K562 (cell line): ENCODE results near the gene ARHGEF40. TPM values are rescaled to one million over a fixed set of nuclear protein-coding genes. Genes with fewer than 3 reads are reported as not detected.

Source experiments
- ATAC-seq: fragments of 200-7000 bp; cut with Tn5 transposase; 3 replicates; pipeline ENCODE4 v1.9.1; 2020; ENCODE audit warnings: moderate library complexity
- BruUV-seq: library from RNA; stranded (reverse); fragments of 400-500 nt; replicated peaks from 2 replicates; lab custom pipeline; 2021; lab: Mats Ljungman, UMichigan
- CTCF ChIA-PET: fragments of 300-600 bp; formaldehyde crosslinking; extraction: SDS; loops from one replicate; lab custom pipeline; 2021; ENCODE audit warnings: low intra/inter-chr PET ratio; lab: Yijun Ruan, JAX
- POLR2A ChIA-PET: fragments of 300-600, 350-650 bp; sonication (Branson Sonifier 250); formaldehyde crosslinking; extraction: SDS; loops from one replicate; lab custom pipeline; 2021; ENCODE audit warnings: antibody characterized with exemption, inconsistent platforms; lab: Yijun Ruan, JAX
- DNase-seq, 4 experiments: peaks; one replicate each; pipeline versions ENCODE4 v3.0.0 to v3.0.0-alpha.2; 2011 to 2018; ENCODE audit warnings: low spot score in 3 of 4, mixed read lengths in 3 of 4; ENCODE audit errors: extremely low read depth in 1 of 4
- FAIRE-seq: peaks from 2 replicates; lab custom pipeline; 2011; peaks lifted over from hg19 to GRCh38; lab: Jason Lieb, UNC
- H2AFZ ChIP-seq: 2 replicates; pipeline ENCODE4 v1.6.0; 2011; ENCODE audit warnings: low read depth, low read length, control low read depth, inconsistent platforms
- H3K27ac ChIP-seq: fragments of 200-600 bp; 3 replicates; pipeline ENCODE4 v1.8.0; 2011; ENCODE audit warnings: low read depth, mild to moderate bottlenecking, control low read depth, inconsistent platforms, low read length, moderate library complexity, mixed read lengths; ENCODE audit errors: extremely low read depth
- H3K27me3 ChIP-seq, 2 experiments: fragments of 300-600 bp in 1 of 2; 2 replicates in 1 of 2; 3 replicates in 1 of 2; pipeline versions ENCODE4 v1.6.0 to v1.8.0; 2011; ENCODE audit warnings: inconsistent platforms in 2 of 2, low read length in 2 of 2, mild to moderate bottlenecking in 1 of 2, mixed read lengths in 1 of 2, moderate library complexity in 1 of 2; ENCODE audit not compliant: control insufficient read depth in 2 of 2, insufficient read depth in 2 of 2
- H3K36me3 ChIP-seq: fragments of 300-600 bp; 3 replicates; pipeline ENCODE4 v1.8.0; 2011; ENCODE audit warnings: mild to moderate bottlenecking, low read length, inconsistent platforms; ENCODE audit not compliant: control insufficient read depth, insufficient read depth
- H3K4me1 ChIP-seq, 2 experiments: fragments of 200-600 bp in 1 of 2; replicated peaks in 1 of 2; 2 replicates in 1 of 2; 3 replicates in 1 of 2; pipeline versions ENCODE4 v1.5.1 to v1.8.0; 2011; ENCODE audit warnings: inconsistent platforms in 2 of 2, low read length in 2 of 2, mild to moderate bottlenecking in 1 of 2, mixed read lengths in 1 of 2, moderate library complexity in 1 of 2; ENCODE audit not compliant: control insufficient read depth in 2 of 2, insufficient read depth in 2 of 2
- H3K4me2 ChIP-seq: 2 replicates; pipeline ENCODE4 v1.6.1; 2011; ENCODE audit warnings: low read length, control low read depth, inconsistent platforms, mixed read lengths; ENCODE audit not compliant: insufficient read depth
- H3K4me3 ChIP-seq: fragments of 200-600 bp; sonication (generic), shearing (Covaris generic); 2 replicates; pipeline ENCODE4 v1.5.1; 2016; ENCODE audit warnings: control low read depth, inconsistent platforms
- H3K79me2 ChIP-seq: fragments of 200-600 bp; 3 replicates; pipeline ENCODE4 v1.8.0; 2011; ENCODE audit warnings: low read length, inconsistent platforms; ENCODE audit not compliant: control insufficient read depth, insufficient read depth
- H3K9ac ChIP-seq, 2 experiments: 2 replicates each; pipeline versions ENCODE4 v1.6.0 to v1.6.1; 2011; ENCODE audit warnings: low read depth in 2 of 2, low read length in 2 of 2, control low read depth in 1 of 2, inconsistent platforms in 1 of 2, mild to moderate bottlenecking in 1 of 2, mixed read lengths in 1 of 2; ENCODE audit not compliant: insufficient read depth in 1 of 2
- H3K9me1 ChIP-seq: one replicate; pipeline ENCODE4 v1.6.0; 2011; ENCODE audit warnings: inconsistent platforms, mild to moderate bottlenecking, low read length, moderate library complexity; ENCODE audit not compliant: control insufficient read depth, insufficient read depth
- H3K9me3 ChIP-seq: replicated peaks from 2 replicates; pipeline ENCODE4 v1.5.1; 2011; ENCODE audit warnings: low read depth, low read length, inconsistent platforms; ENCODE audit not compliant: control insufficient read depth, insufficient read depth
- H4K20me1 ChIP-seq: replicated peaks from 2 replicates; pipeline ENCODE4 v1.6.1; 2011; ENCODE audit warnings: low read length, inconsistent platforms, mixed read lengths; ENCODE audit not compliant: control insufficient read depth, insufficient read depth
- E2F8 ChIP-seq: fragments of 450-650 bp; IDR thresholded peaks from 2 replicates; pipeline ENCODE4 v1.7.1; 2018; ENCODE audit warnings: mild to moderate bottlenecking, low read depth; ENCODE audit not compliant: partially characterized antibody
- ZNF175 ChIP-seq: fragments of 200-800 bp; sonication (Bioruptor generic); IDR thresholded peaks from 2 replicates; pipeline ENCODE4 v1.6.1; 2016; ENCODE audit warnings: low read depth, mild to moderate bottlenecking, missing genetic modification characterization, missing compliant biosample characterization
- WGBS: fragments of 100-300 bp; shearing (Covaris generic); methylation state at CpG from one replicate; pipeline ENCODE4 v1.1.6; 2016; ENCODE audit warnings: low coverage, mixed read lengths; ENCODE audit not compliant: insufficient coverage; ENCODE audit errors: missing lambda C conversion rate; 5-methylcytosine and 5-hydroxymethylcytosine counted together
- in situ Hi-C: fragments of 300-500 bp; cut with MboI; formaldehyde crosslinking; loops from 4 replicates; pipeline ENCODE4 v1.15.0; 2018; ENCODE audit warnings: inconsistent platforms, mixed read lengths
- intact Hi-C: fragments of 100-400 bp; cut with micrococcal nuclease; formaldehyde crosslinking; loops from 2 replicates; pipeline ENCODE4 v1.14.2; 2022
- polyA plus RNA-seq, 8 experiments: library from polyadenylated mRNA; depleted of rRNA in 4 of 8; stranded (reverse) in 5 of 8; unstranded in 3 of 8; fragments of >200 nt; fragmentation: Nextera tagmentation in 2 of 8; fragmentation: Illumina TruSeq in 1 of 8; extraction: Ambion mirVana in 2 of 8; extraction: Trizol in 1 of 8; gene quantifications; 2 replicates each; pipeline versions ENCODE4 v1.2.1 to v1.2.3, GENCODE V29; 2011 to 2014; ENCODE audit warnings: inconsistent platforms in 1 of 8, missing spikeins in 1 of 8
- total RNA-seq, 7 experiments: library from RNA; depleted of rRNA in 6 of 7; stranded (reverse); fragments of >200 nt in 6 of 7; fragmentation: Illumina TruSeq in 2 of 7; extraction: Trizol in 2 of 7; gene quantifications; 2 replicates each; pipeline versions ENCODE4 v1.2.1 to v1.2.3, GENCODE V29; 2011 to 2021; ENCODE audit warnings: low replicate concordance in 1 of 7

The ARHGEF40 gene
- total and polyA plus RNA-seq, 9 of the 15 experiments (the other 6 are each of a cell fraction or from before 2014, with no cell fraction given): 0.42 to 6.3 (median 3.8) TPM

GRCh38 chr14:21069388-21070082 is 569 bp upstream of the ARHGEF40 start:
- TF ChIP-seq E2F8 (peak; percentile 51), ZNF175 (CRISPR knock-in tag) (no peak)
- FAIRE-seq (no peak), DNase-seq (no peak), ATAC-seq (no peak)
- Histone ChIP-seq H3K4me3 (peak overlapping the region; percentile 41), H4K20me1 (no peaks in the 10 kb centered on the region), H3K27ac (no peak overlapping the region), H3K79me2 (no peaks in the 10 kb centered on the region; the same call in 2 of the 3 replicates), H2AFZ (peak overlapping the region; percentile 40; the same call in 1 of the 2 replicates), H3K9me3 (no peaks in the 10 kb centered on the region), H3K4me2 (peak overlapping the region; percentile 62; the same call in 1 of the 2 replicates), H3K27me3 (no peaks in the 10 kb centered on the region), H3K9me1 (no peaks in the 10 kb centered on the region), H3K36me3 (no peaks in the 10 kb centered on the region), H3K9ac (peak overlapping the region in 1 of 2 experiments; percentile 91; a peak in 2 of 4 replicates), H3K4me1 (peaks cover 2 to 40% of the 10 kb centered on the region in 2 experiments; a peak in 3 of 5 replicates)
- in situ Hi-C loops: no loop called here
- BruUV-seq: no TSS peak
- CTCF ChIA-PET: interaction anchor here (0.6 to 4.6 kb wide), 4 partner anchors 23 to 312 kb away, joined by 3 to 54 read pairs (median 9); no protein-coding TSS in a partner anchor
- POLR2A ChIA-PET: interaction anchor here (0.5 to 1.9 kb wide), 2 partner anchors 33 to 140 kb away, joined by 3 to 4 read pairs; no protein-coding TSS in a partner anchor
- intact Hi-C loops: no loop called here
- WGBS: 52% methylated on average over 14 of the region's 40 CpGs
